Measurements from ENCODE around the gene LYPD6B.

Gene LYPD6B

GRCh38 chr2:149160195-149160594, 121.7 kb downstream of the LYPD6B start:
- DNase-seq (ENCODE audit: low read depth in 3 of 3) = no peak

GRCh38 chr2:149160701-149161217, 122.3 kb downstream of the LYPD6B start:
- DNase-seq (ENCODE audit: low read depth in 3 of 3) = no peak

- no peak for DNase-seq (ENCODE audit: low read depth in 3 of 3)
These were observed 123.2 kb downstream of the LYPD6B start for GRCh38 chr2:149161481-149162225.

DNA sequence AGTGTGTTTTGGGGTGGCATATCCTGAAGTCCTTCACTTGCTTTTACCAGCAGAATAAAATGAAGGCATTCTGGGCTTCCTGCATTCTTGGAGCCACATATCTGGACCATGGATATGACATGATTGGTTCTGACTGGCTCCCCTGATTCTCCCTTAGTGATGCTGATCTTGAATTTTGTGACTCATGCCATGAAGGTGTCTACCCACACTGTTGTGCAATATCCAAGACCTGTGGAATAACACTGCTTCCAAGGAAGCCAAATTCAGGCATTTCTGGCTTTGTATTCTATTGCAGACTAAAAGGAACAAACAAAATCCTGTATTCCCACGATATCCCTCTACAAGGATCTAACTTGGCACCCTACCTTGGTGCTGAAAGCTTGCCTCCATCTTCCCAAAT, 125.8 kb downstream of the LYPD6B start:
- DNase-seq (ENCODE audit: low read depth in 3 of 3) = no peak

DNA sequence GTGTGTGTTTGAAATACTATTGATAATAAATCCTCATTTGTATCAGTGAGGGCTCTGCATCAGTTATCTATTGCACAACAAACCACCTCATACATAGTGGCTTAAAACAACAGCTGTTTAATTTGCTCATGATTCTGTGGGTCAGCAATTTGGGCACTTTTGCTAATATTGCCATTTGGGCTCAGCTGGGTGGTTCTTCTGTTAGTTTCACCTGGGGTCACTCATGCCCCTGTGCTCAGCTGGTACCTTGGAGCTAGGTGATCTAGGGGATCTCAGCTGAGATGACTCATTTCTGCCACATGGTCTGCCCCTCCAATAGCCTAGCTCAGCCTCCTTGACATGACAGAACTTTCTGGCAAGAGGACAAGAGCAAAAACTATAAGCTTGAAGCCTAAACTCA, 126.3 kb downstream of the LYPD6B start:
- DNase-seq (ENCODE audit: low read depth in 3 of 3) = no peak

GRCh38 chr2:149167001-149167780, 128.7 kb downstream of the LYPD6B start:
- no peak for DNase-seq (ENCODE audit: low read depth in 3 of 3)

GRCh38 chr2:149167941-149168340, 129.4 kb downstream of the LYPD6B start:
- DNase-seq (ENCODE audit: low read depth in 3 of 3) = no peak

DNA sequence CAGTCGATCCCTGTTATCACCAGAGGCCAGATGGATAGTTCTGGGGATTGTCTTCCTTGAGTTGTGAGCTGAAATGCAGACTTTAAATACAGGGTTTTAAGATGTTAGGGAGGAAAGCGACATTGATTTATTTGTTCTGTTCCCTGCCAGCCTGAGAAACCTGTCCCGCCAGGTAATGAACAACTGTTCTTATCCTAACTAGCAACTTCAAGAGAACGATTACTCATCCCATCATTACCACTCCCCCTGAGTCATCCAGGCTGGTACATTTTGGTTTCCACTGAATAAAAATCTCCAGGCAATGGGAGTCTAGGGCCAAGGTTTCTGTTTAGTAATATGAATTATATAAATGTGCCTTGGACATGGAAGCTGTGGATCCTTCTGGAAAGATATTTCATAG, 131.2 kb downstream of the LYPD6B start:
- DNase-seq (ENCODE audit: low read depth in 3 of 3) = no peak

DNA sequence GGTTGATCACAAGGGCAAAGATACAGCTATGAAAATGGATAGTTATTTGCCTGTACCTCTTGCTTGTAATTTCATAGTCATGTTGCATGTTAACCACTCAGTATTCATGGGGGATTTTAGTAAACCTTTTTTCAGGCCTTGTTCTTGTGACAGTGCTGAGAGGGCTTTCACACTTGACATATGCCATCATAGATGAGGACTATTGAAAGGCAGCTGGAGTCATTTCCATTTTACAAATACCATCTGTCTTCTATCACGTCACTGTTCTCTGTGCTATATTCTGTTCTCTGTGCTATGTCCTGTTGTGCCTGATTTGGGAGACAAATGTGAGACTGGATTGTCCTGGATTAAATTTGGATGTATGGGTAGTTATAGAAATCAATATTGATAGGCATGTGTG, 131.7 kb downstream of the LYPD6B start:
- DNase-seq (ENCODE audit: low read depth in 3 of 3) = no peak

- DNase-seq (ENCODE audit: low read depth in 3 of 3) = no peak
These were observed 132.4 kb downstream of the LYPD6B start for GRCh38 chr2:149170911-149171310.

DNA sequence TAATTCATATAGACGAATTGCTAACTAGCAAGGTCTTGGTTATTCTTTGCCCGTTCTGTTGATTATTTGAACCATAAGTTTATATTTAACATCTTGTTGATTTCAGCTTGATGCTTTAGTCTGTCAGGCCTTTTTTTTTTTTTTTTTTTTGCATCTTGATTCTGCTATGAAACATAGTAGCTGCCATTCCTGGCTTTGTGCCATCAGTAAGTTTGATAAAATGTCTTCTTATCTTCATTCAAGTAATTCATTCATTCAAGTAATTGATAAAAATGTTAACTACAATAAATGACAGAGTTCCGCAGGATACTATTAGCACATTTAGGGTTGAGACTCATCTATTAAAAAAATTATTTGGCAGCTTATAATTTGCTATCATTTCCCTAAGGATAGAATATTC, 134.7 kb downstream of the LYPD6B start:
- DNase-seq (ENCODE audit: low read depth in 3 of 3) = no peak

DNA sequence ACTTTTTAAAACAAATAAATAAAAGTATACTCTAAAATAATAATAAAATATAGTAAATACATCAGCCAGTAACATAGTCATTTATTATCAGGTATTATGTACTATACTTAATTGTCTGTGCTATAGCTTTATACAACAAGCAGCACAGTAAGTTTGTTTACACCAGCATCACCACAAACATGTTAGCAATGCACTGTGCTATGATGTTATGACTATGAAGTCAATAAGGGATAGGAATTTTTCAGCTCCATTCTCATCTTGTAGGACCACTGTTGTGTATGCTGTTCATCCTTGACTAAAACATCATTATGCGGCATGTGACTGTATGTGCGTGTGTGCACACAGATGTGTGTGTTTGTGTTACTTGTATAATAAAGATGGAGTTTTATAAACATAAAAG, 137.5 kb downstream of the LYPD6B start:
- DNase-seq (ENCODE audit: low read depth in 3 of 3) = no peak

DNA sequence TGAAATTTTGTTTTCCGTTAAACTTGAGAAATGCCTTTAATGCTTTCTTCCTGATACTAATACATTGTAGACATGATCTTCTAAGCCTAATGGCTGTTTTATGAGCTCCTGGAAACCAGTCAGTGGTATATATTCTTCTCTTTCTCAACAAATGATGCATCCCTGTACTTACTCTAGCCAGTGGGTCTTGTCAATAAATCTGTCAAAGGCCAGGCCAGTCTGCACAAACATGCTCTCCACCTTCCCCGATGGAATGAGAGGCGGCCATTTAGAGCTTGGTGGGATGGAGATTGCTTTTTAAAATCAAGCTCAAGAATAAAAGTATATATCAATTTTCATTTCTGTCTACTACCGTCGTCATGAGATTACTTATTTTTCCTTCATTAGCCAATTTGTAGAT, 140.1 kb downstream of the LYPD6B start:
- no peak for DNase-seq (ENCODE audit: low read depth in 3 of 3)

- DNase-seq (ENCODE audit: low read depth in 3 of 3) = no peak
These were observed 141.9 kb downstream of the LYPD6B start for GRCh38 chr2:149180226-149180875.

- DNase-seq (ENCODE audit: low read depth in 3 of 3) = no peak
These were observed 144.7 kb downstream of the LYPD6B start for GRCh38 chr2:149183187-149183586.

- DNase-seq (ENCODE audit: low read depth in 3 of 3) = no peak
These were observed 146.5 kb downstream of the LYPD6B start for GRCh38 chr2:149184991-149185390.

- DNase-seq (ENCODE audit: low read depth in 3 of 3) = no peak
These were observed 147.5 kb downstream of the LYPD6B start for GRCh38 chr2:149185942-149186490.

DNA sequence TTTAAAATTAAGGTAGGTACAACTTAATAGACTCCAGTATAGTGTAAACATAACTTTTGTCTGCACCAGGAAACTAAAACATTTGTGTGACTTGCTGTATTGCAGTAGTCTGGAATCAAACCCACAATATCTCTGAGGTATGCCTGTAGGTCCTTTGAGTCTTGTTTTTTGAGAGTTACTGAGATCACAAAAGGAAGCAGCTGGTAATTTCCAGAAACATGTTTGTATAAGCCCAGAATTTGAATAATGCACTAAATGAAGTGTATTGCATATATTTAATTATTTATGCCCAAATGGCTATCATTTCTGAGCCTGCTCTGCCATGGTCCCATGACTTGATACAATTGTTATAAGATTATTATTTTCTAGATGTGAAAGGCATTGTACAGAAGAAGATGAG, 148.6 kb downstream of the LYPD6B start:
- no peak for DNase-seq (ENCODE audit: low read depth in 3 of 3)

GRCh38 chr2:149188291-149188690, 149.8 kb downstream of the LYPD6B start:
- DNase-seq (ENCODE audit: low read depth in 3 of 3) = no peak

- no peak for DNase-seq (ENCODE audit: low read depth in 3 of 3)
These were observed 151.3 kb downstream of the LYPD6B start for GRCh38 chr2:149189769-149190168.

DNA sequence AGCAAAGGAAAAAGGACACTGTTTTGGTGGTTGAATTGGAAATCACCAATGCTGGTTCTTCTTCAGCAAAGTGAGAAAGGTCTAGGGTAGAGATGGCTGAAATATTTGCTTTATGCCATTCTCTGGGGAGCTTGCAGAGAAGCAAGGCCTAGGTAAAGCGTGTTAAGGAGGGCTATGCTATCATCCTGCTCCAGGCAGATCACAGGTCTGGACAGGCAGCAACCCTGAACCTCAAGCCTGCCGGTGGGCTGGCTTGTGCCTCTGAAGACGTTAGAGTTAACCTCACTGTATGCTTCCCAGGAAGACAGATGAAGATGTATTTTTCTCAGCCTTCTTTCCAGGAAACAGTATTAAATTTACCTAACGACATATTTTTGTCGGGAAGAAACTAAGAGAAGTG, 153.4 kb downstream of the LYPD6B start:
- no peak for DNase-seq (ENCODE audit: low read depth in 3 of 3)

GRCh38 chr2:149192427-149192826, 153.9 kb downstream of the LYPD6B start:
- DNase-seq (ENCODE audit: low read depth in 3 of 3) = no peak
